ENCODE measurements around the gene SLC22A17. TPM values are rescaled to one million over a fixed set of nuclear protein-coding genes. Genes with fewer than 3 reads are reported as not detected.

The SLC22A17 gene
- total RNA-seq, 1 experiment from 2014 or later, result 8.6 TPM

GRCh38 chr14:23362200-23362599 lies 9.5 kb upstream of the SLC22A17 start:
- DNase-seq (ENCODE audit: low read depth), result peak; percentile 8

GRCh38 chr14:23361763-23362162 lies 9.1 kb upstream of the SLC22A17 start:
- no peak for DNase-seq (ENCODE audit: low read depth)

GRCh38 chr14:23361320-23361719 lies 8.6 kb upstream of the SLC22A17 start:
- DNase-seq (ENCODE audit: low read depth), result peak; percentile 30

GRCh38 chr14:23360496-23360895 lies 7.8 kb upstream of the SLC22A17 start:
- peak; percentile 16 for DNase-seq (ENCODE audit: low read depth)

- no peak for DNase-seq (ENCODE audit: low read depth)
Measured at GRCh38 chr14:23359722-23360447, 7.2 kb upstream of the SLC22A17 start.

- DNase-seq (ENCODE audit: low read depth), result no peak
Measured at GRCh38 chr14:23359167-23359626, 6.5 kb upstream of the SLC22A17 start.

GRCh38 chr14:23358553-23359166 lies 6.0 kb upstream of the SLC22A17 start:
- no peak for DNase-seq (ENCODE audit: low read depth)

GRCh38 chr14:23358042-23358441 lies 5.4 kb upstream of the SLC22A17 start:
- DNase-seq (ENCODE audit: low read depth), result no peak

- no peak for DNase-seq (ENCODE audit: low read depth)
Measured at GRCh38 chr14:23357261-23357660, 4.6 kb upstream of the SLC22A17 start.

- no peak for DNase-seq (ENCODE audit: low read depth)
Measured at GRCh38 chr14:23356662-23357061, 4.0 kb upstream of the SLC22A17 start.

- DNase-seq (ENCODE audit: low read depth), result no peak
Measured at GRCh38 chr14:23355871-23356435, 3.3 kb upstream of the SLC22A17 start.

GRCh38 chr14:23354990-23355389 lies 2.3 kb upstream of the SLC22A17 start:
- no peak for DNase-seq (ENCODE audit: low read depth)

GRCh38 chr14:23353433-23353780 lies 720 bp upstream of the SLC22A17 start:
- DNase-seq (ENCODE audit: low read depth), result no peak

- DNase-seq (ENCODE audit: low read depth), result no peak
Measured at GRCh38 chr14:23351681-23352505, 794 bp downstream of the SLC22A17 start.

GRCh38 chr14:23349156-23349845 lies 3.4 kb downstream of the SLC22A17 start:
- no peak for DNase-seq (ENCODE audit: low read depth)

- DNase-seq (ENCODE audit: low read depth), result no peak
Measured at GRCh38 chr14:23348297-23348655, 4.4 kb downstream of the SLC22A17 start.

GRCh38 chr14:23347406-23348296 lies 5.0 kb downstream of the SLC22A17 start:
- no peak for DNase-seq (ENCODE audit: low read depth)

GRCh38 chr14:23346693-23347405 lies 5.8 kb downstream of the SLC22A17 start:
- no peak for DNase-seq (ENCODE audit: low read depth)

- DNase-seq (ENCODE audit: low read depth), result no peak
Measured at GRCh38 chr14:23345987-23346692, 6.5 kb downstream of the SLC22A17 start.
